Osteocyte (in vitro differentiated cells): Measurements from ENCODE around the gene TSPAN5. TPM values are rescaled to one million over a fixed set of nuclear protein-coding genes. Genes with fewer than 3 reads are reported as not detected.
A peak's percentile ranks its signal among the peaks of the same experiment; 100 is the strongest.

Experiments used
- DNase-seq: peaks from one replicate; pipeline ENCODE4 v3.0.0; 2021; ENCODE audit warnings: mixed read lengths; ENCODE audit not compliant: unreplicated experiment; ENCODE audit errors: extremely low spot score
- H3K27ac Mint-ChIP-seq: one replicate; pipeline ENCODE4 v1.8.0; 2021; ENCODE audit warnings: mild to moderate bottlenecking, mixed read lengths; ENCODE audit not compliant: unreplicated experiment
- H3K27me3 Mint-ChIP-seq: one replicate; pipeline ENCODE4 v1.8.0; 2021; ENCODE audit warnings: mixed read lengths; ENCODE audit not compliant: unreplicated experiment
- H3K36me3 Mint-ChIP-seq: one replicate; pipeline ENCODE4 v1.8.0; 2021; ENCODE audit warnings: mixed read lengths; ENCODE audit not compliant: unreplicated experiment
- H3K4me1 Mint-ChIP-seq: one replicate; pipeline ENCODE4 v1.8.0; 2021; ENCODE audit warnings: mixed read lengths; ENCODE audit not compliant: unreplicated experiment
- H3K4me3 Mint-ChIP-seq: one replicate; pipeline ENCODE4 v1.8.0; 2021; ENCODE audit warnings: mild to moderate bottlenecking, moderate library complexity, mixed read lengths; ENCODE audit not compliant: unreplicated experiment
- H3K9me3 Mint-ChIP-seq: one replicate; pipeline ENCODE4 v1.8.0; 2021; ENCODE audit warnings: mixed read lengths; ENCODE audit not compliant: unreplicated experiment
- total RNA-seq: library from RNA; stranded (reverse); gene quantifications from 2 replicates; pipeline ENCODE4 v1.2.1, GENCODE V29; 2021
- TF ChIP-seq, protein P1 (sequence below): fragments of 200-600 bp; sonication (generic); IDR thresholded peaks from 2 replicates; pipeline ENCODE4 v1.5.0; 2021; ENCODE audit warnings: antibody characterized with exemption, mild to moderate bottlenecking, moderate library complexity

The TSPAN5 gene
- total RNA-seq, 1 donor from 2014 or later = 64.2 TPM

- H3K4me3 Mint-ChIP-seq = no peak overlapping the region
- H3K9me3 Mint-ChIP-seq = no peaks in the 10 kb centered on the region
- no peak for DNase-seq
- no peaks in the 10 kb centered on the region for H3K36me3 Mint-ChIP-seq
- no peaks in the 10 kb centered on the region for H3K27me3 Mint-ChIP-seq
- peaks cover 82% of the 10 kb centered on the region for H3K4me1 Mint-ChIP-seq
- TF ChIP-seq, protein P1, sequence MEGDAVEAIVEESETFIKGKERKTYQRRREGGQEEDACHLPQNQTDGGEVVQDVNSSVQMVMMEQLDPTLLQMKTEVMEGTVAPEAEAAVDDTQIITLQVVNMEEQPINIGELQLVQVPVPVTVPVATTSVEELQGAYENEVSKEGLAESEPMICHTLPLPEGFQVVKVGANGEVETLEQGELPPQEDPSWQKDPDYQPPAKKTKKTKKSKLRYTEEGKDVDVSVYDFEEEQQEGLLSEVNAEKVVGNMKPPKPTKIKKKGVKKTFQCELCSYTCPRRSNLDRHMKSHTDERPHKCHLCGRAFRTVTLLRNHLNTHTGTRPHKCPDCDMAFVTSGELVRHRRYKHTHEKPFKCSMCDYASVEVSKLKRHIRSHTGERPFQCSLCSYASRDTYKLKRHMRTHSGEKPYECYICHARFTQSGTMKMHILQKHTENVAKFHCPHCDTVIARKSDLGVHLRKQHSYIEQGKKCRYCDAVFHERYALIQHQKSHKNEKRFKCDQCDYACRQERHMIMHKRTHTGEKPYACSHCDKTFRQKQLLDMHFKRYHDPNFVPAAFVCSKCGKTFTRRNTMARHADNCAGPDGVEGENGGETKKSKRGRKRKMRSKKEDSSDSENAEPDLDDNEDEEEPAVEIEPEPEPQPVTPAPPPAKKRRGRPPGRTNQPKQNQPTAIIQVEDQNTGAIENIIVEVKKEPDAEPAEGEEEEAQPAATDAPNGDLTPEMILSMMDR = no peak
- H3K27ac Mint-ChIP-seq = peak overlapping the region; percentile 53
Measured at GRCh38 chr4:98643755-98644154, 14.7 kb downstream of the TSPAN5 start.

- DNase-seq = no peak
- Mint-ChIP-seq H3K4me1 (peaks cover 81% of the 10 kb centered on the region), H3K27me3 (no peaks in the 10 kb centered on the region), H3K4me3 (no peak overlapping the region), H3K9me3 (no peaks in the 10 kb centered on the region), H3K27ac (peak overlapping the region; percentile 77), H3K36me3 (no peaks in the 10 kb centered on the region)
- TF ChIP-seq, protein P1 = no peak
Measured at GRCh38 chr4:98642991-98643426, 15.4 kb downstream of the TSPAN5 start.

DNA sequence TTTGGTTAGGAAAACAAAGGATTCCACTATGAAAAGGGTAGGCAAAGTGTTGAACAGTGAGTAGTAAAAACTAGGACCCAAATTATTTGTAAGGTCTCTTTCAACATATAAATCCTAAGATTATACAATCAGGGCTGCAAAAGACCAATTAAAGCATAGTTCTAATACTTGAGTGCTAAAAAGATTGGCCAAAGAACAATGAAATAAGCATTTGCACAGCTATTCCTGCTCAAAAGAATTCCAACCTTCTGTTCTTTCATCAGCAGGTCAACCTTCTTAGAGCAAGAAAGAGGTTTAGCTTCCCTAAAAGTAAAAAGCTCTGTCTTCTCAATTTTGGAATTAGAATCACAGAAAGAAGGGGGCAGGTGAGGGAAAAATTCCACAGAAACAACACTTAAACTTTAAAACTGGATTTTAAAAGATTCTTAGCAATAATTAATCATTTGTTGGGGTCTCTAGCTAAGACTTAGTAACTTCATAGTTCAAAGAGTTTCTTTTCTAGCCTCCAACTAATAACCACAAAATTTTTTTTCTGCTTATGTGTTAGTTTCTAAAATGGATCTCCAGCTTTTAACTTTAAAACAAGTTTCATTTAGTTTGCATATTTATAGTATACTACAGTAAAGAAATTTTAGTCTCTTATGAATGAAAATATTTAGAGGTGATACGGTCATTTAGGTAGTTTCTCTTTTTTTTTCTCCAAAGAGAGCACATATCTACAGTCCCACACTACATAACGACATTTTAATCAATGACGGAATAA is 16.3 kb downstream of the TSPAN5 start:
- Mint-ChIP-seq H3K4me1 (peaks cover 77% of the 10 kb centered on the region), H3K36me3 (no peaks in the 10 kb centered on the region), H3K27me3 (no peaks in the 10 kb centered on the region), H3K9me3 (no peaks in the 10 kb centered on the region), H3K4me3 (no peak overlapping the region), H3K27ac (peak overlapping the region; percentile 75)
- no peak for DNase-seq
- TF ChIP-seq, protein P1 = no peak

DNA sequence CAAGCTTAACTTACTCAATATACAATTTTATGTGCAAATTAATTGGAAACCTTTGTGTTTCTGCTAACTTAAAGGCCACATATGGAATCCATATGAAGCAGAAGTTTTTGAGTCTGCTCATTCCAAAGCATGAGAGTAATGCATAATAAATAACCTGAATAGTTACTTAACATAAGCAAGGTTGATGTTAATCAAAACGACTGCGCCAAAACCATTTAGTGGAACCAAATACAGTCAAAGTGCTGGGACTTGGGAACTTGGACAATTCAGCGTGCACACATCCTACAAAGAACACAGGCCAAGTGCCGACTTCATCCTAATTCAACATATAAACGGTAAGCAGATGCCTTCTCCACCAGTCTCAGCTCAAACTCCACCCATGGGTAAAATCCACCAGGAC is 17.0 kb downstream of the TSPAN5 start:
- TF ChIP-seq, protein P1 = no peak
- Mint-ChIP-seq H3K4me1 (peaks cover 72% of the 10 kb centered on the region), H3K9me3 (no peaks in the 10 kb centered on the region), H3K27me3 (no peaks in the 10 kb centered on the region), H3K36me3 (no peaks in the 10 kb centered on the region), H3K4me3 (no peak overlapping the region), H3K27ac (peak overlapping the region; percentile 75)
- no peak for DNase-seq

DNA sequence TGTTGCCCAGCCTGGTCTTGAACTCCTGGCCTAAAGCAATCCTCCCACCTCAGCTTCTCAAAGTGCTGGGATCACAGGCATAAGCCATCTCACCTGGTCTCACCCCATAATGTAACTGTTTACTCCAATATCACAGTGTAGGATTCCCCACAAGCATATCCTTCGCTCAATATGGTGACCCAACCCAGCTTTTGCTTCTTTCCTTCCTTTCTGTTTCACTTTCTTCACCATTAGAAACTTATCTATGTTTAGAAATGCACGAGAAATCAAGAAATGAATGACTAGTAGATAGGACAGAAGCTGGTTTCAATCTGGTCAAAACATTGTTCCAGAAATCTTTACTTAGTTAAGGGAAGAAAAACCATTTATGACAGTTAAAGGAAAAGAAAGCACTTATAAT is 18.9 kb downstream of the TSPAN5 start:
- no peaks in the 10 kb centered on the region for H3K27me3 Mint-ChIP-seq
- no peaks in the 10 kb centered on the region for H3K36me3 Mint-ChIP-seq
- peak overlapping the region; percentile 76 for H3K27ac Mint-ChIP-seq
- peak overlapping the region; percentile 48 for H3K4me3 Mint-ChIP-seq
- TF ChIP-seq, protein P1 = no peak
- H3K9me3 Mint-ChIP-seq = no peaks in the 10 kb centered on the region
- DNase-seq = no peak
- peaks cover 60% of the 10 kb centered on the region for H3K4me1 Mint-ChIP-seq
